GM06990 (cell line): ENCODE data around the gene SNAI1.

Experiments
- DNase-seq: peaks from one replicate; pipeline ENCODE4 v3.0.0-alpha.2; 2011; ENCODE audit not compliant: insufficient read length; ENCODE audit errors: extremely low read depth
- H3K27me3 ChIP-seq: replicated peaks from 2 replicates; pipeline ENCODE4 v1.6.0; 2011; ENCODE audit warnings: low read length; ENCODE audit not compliant: control insufficient read depth, insufficient read depth
- H3K36me3 ChIP-seq: 2 replicates; pipeline ENCODE4 v1.5.1; 2011; ENCODE audit warnings: low read length; ENCODE audit not compliant: control insufficient read depth, insufficient read depth
- H3K4me3 ChIP-seq: replicated peaks from 2 replicates; pipeline ENCODE4 v1.5.1; 2011; ENCODE audit warnings: low read depth, mild to moderate bottlenecking, control low read depth, low read length
- CTCF ChIP-seq: IDR thresholded peaks from 2 replicates; pipeline ENCODE4 v1.5.1; 2011; ENCODE audit warnings: low read length, control low read depth, mild to moderate bottlenecking, inconsistent platforms; ENCODE audit not compliant: insufficient read depth, poor library complexity, severe bottlenecking

The SNAI1 gene

GRCh38 chr20:49978685-49979029, 4.1 kb upstream of the SNAI1 start:
- no peak for TF ChIP-seq CTCF
- Histone ChIP-seq H3K27me3 (no peaks in the 10 kb centered on the region), H3K36me3 (no peaks in the 10 kb centered on the region), H3K4me3 (no peak overlapping the region)
- DNase-seq, result no peak

DNA sequence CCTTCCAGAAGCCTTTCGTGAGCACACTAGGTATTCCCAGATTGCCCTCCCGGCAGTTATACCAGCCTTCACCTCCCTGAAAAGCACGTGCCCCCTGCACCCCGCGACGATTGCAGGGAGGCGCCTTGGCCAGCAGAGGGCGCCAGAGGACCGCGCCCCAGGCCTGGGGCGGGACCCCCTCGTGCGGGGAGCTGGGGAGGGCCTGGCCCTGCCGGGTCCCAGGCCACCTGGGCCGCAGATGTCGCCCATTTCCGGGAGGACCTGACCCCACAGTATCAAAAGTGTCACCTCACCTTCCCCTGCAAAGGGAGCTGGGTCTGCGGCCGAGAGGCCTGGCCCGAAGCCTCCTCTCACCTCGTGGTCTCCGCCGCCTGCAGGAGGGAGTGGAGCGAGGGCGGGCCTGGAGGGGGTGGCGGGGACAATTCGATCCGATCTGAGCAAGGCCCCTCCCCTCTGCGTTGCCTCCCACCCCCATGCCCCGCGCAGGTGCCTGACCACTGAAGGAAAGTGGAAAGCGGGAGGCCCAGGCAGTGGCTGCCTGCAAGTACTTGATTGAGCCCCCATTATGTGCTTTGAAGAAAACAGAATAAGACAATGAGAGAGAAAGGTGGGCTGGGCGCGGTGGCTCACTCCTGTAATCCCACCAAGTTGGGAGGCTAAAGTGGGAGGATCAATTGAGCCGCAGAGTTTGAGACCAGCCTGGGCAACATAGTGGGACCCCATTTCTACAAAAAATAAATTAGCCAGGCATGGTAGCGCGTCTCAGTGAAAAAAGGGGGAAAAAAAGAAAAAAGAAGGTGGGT, 3.5 kb upstream of the SNAI1 start:
- Histone ChIP-seq H3K36me3 (no peaks in the 10 kb centered on the region), H3K4me3 (peak overlapping the region; percentile 10; the same call in 1 of the 2 replicates)
- DNase-seq, result peak; percentile 69

DNA sequence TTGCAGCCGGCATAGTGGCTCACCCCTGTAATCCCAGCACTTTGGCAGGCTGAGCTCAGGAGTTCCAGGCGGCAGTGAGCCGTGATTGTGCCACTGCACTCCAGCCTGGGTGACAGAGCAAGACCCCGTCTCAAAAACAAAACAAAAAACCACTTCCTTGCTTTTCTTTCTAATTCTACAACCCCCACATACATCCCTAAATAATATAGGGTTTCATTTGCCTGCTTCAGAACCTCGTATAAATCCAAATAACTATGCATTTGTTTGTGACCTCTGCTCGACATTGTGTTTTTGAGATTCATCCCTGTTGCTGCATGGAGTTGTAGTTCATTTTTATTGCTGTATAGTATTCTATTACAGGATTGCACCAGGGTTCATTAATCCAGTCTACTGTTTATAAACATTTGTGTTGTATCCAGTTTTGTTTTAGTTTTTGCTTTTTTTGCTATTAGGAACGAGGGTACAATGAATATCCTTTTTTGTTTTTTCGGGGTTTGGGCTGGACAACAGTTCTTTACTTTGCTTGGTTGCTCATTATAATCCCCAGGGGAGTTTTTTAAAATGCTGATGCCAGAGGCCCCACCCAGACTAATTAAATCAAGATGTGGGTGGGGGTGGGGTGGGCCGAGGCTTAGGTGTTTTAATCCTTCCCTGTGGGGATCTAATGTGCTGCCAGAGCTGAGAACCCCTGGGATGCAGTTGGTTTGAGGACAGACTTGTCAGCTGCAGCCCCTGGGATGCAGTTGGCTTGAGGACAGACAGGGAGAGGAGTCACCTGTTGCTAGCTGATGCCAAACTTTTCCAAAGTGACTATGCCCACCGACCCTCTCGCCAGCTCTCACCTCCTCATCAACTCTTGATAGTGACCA, 2.4 kb upstream of the SNAI1 start:
- DNase-seq, result no peak

More for the DNA sequence above, 3.5 kb upstream of the SNAI1 start:
- peak; percentile 94 for TF ChIP-seq CTCF
- H3K27me3 ChIP-seq, result no peaks in the 10 kb centered on the region

DNA sequence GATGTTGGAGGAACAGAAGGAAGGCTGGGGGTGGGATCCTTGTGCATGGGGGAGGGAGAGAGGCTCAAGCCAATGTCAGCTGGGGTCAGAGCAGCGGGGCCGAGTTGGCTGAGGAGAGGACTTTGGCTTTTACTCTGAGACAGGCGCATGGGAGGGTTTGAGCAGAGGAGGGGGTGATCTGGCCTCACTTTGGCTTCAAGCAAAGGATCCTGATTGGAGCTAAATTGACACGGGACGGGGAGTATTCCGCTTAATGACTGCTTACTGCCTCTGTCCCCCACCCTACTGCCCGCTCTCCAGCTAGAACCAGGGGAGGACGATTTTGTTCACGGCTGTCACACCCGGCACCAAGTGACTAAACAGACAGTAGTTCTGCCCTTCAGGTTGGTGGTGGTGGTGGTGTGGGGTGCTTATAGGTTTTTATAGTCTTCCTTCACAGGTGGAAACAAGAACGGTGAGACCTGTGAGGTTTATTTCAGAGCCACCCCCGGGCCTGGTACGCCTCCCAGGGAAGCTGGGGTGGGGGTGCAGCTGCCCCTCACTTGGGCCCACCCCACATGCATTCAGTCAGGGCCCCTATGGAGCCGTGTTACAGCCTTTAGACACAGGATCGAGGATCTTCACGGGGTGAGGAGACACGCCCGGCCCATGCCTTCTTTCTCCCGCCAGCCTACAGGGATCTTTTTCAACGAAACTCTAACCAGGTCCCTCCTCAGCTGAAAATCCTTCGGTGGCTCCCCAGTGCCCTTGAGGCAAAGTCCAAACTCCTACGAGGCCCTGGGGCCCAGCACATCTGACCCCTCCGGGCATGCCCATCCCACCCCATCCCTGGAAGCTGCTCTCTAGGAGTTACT, 1.3 kb upstream of the SNAI1 start:
- DNase-seq, result no peak
- Histone ChIP-seq H3K27me3 (no peaks in the 10 kb centered on the region), H3K36me3 (no peaks in the 10 kb centered on the region), H3K4me3 (no peak overlapping the region)
- TF ChIP-seq CTCF, result no peak

More for the DNA sequence above, 2.4 kb upstream of the SNAI1 start:
- no peaks in the 10 kb centered on the region for H3K27me3 ChIP-seq
- TF ChIP-seq CTCF, result no peak
- no peaks in the 10 kb centered on the region for H3K36me3 ChIP-seq
- H3K4me3 ChIP-seq, result no peak overlapping the region

GRCh38 chr20:49982072-49982345, 771 bp upstream of the SNAI1 start:
- Histone ChIP-seq H3K4me3 (no peak overlapping the region; the same call in 1 of the 2 replicates), H3K36me3 (no peaks in the 10 kb centered on the region), H3K27me3 (no peaks in the 10 kb centered on the region)
- DNase-seq, result no peak
- no peak for TF ChIP-seq CTCF
